ENCODE results near the gene FOXA1.

- TF ChIP-seq CTCF (IDR thresholded peaks at IDR 0.05), result no peak
- no peak for TF ChIP-seq POLR2A (IDR thresholded peaks at IDR 0.05)
Measured at GRCh38 chr14:37584211-37585100, 10.6 kb downstream of the FOXA1 start.
